Endothelial cell of umbilical vein (primary cell): ENCODE data around the gene CALY. TPM values are rescaled to one million over a fixed set of nuclear protein-coding genes. Genes with fewer than 3 reads are reported as not detected.

ENCODE experiments used
- BruUV-seq: library from RNA; stranded (reverse); fragments of 400-500 nt; replicated peaks from 2 replicates; lab custom pipeline; 2021; lab: Mats Ljungman, UMichigan
- CTCF ChIA-PET: fragments of 300-600, 350-600 bp; sonication (Branson Sonifier 250); formaldehyde crosslinking; loops from one replicate; lab custom pipeline; 2021; ENCODE audit warnings: antibody characterized with exemption, inconsistent platforms; lab: Charles Lee
- POLR2A ChIA-PET: fragments of 300-600, 350-600 bp; sonication (Branson Sonifier 250); formaldehyde crosslinking; loops from one replicate; lab custom pipeline; 2021; ENCODE audit warnings: antibody characterized with exemption, inconsistent platforms; lab: Charles Lee
- DNase-seq: peaks from one replicate; pipeline ENCODE4 v3.0.0-alpha.2; 2011; ENCODE audit warnings: low read depth, low spot score
- FAIRE-seq: peaks from 2 replicates; lab custom pipeline; 2011; peaks lifted over from hg19 to GRCh38; lab: Jason Lieb, UNC
- H2AFZ ChIP-seq: 2 replicates; pipeline ENCODE4 v1.6.0; 2012; ENCODE audit warnings: low read depth, low read length, control low read depth, inconsistent platforms
- H3K27ac ChIP-seq: 2 replicates; pipeline ENCODE4 v1.5.1; 2011; ENCODE audit warnings: low read depth, mild to moderate bottlenecking, control low read depth, low read length, moderate library complexity; ENCODE audit not compliant: insufficient read depth
- H3K27me3 ChIP-seq, 2 experiments: 2 replicates each; pipeline versions ENCODE4 v1.6.0 to v1.6.1; 2011; ENCODE audit warnings: low read length in 2 of 2, mixed read lengths in 1 of 2; ENCODE audit not compliant: control insufficient read depth in 2 of 2, insufficient read depth in 2 of 2
- H3K36me3 ChIP-seq, 2 experiments: 2 replicates in 1 of 2; 3 replicates in 1 of 2; pipeline ENCODE4 v1.5.1; 2011; ENCODE audit warnings: low read length in 2 of 2, mild to moderate bottlenecking in 1 of 2, moderate library complexity in 1 of 2; ENCODE audit not compliant: control insufficient read depth in 2 of 2, insufficient read depth in 2 of 2; ENCODE audit errors: extremely low read depth in 1 of 2
- H3K4me1 ChIP-seq: 3 replicates; pipeline ENCODE4 v1.5.1; 2011; ENCODE audit warnings: mild to moderate bottlenecking, low read length; ENCODE audit not compliant: control insufficient read depth, insufficient read depth; ENCODE audit errors: extremely low read depth
- H3K4me2 ChIP-seq: 2 replicates; pipeline ENCODE4 v1.6.1; 2011; ENCODE audit warnings: low read length, control low read depth, mixed read lengths; ENCODE audit not compliant: insufficient read depth
- H3K4me3 ChIP-seq, 3 experiments: fragments of 200-600 bp in 1 of 3; sonication (generic), shearing (Covaris generic) in 1 of 3; replicated peaks in 1 of 3; 2 replicates each; pipeline ENCODE4 v1.5.1; 2011 to 2016; ENCODE audit warnings: control low read depth in 3 of 3, low read length in 3 of 3, mild to moderate bottlenecking in 2 of 3, inconsistent platforms in 1 of 3, low read depth in 1 of 3, moderate library complexity in 1 of 3; ENCODE audit not compliant: insufficient read depth in 1 of 3
- H3K79me2 ChIP-seq: 2 replicates; pipeline ENCODE4 v1.6.0; 2012; ENCODE audit warnings: low read length, inconsistent platforms; ENCODE audit not compliant: control insufficient read depth, insufficient read depth
- H3K9ac ChIP-seq: replicated peaks from 2 replicates; pipeline ENCODE3; 2011; ENCODE audit warnings: low read length, control low read depth; ENCODE audit not compliant: insufficient read depth; ENCODE audit errors: extremely low read depth
- H3K9me1 ChIP-seq: replicated peaks from 3 replicates; pipeline ENCODE4 v1.6.0; 2011; ENCODE audit warnings: mild to moderate bottlenecking, low read length; ENCODE audit not compliant: control insufficient read depth, insufficient read depth; ENCODE audit errors: extremely low read depth
- H3K9me3 ChIP-seq: replicated peaks from 2 replicates; pipeline ENCODE4 v1.5.1; 2012; ENCODE audit warnings: low read length, inconsistent platforms; ENCODE audit not compliant: control insufficient read depth, insufficient read depth
- H4K20me1 ChIP-seq: replicated peaks from 2 replicates; pipeline ENCODE3; 2011; ENCODE audit warnings: mild to moderate bottlenecking, low read length; ENCODE audit not compliant: control insufficient read depth, insufficient read depth; ENCODE audit errors: extremely low read depth
- CTCF ChIP-seq, 2 donors: IDR thresholded peaks; 1 replicate in 1 of 2; 2 replicates in 1 of 2; pipeline ENCODE4 v1.5.1; 2011; ENCODE audit warnings: low read length in 2 of 2, mild to moderate bottlenecking in 2 of 2, moderate library complexity in 2 of 2, control low read depth in 1 of 2, inconsistent platforms in 1 of 2, low read depth in 1 of 2; ENCODE audit not compliant: insufficient read depth in 1 of 2; ENCODE audit errors: extremely low read depth in 1 of 2
- EZH2 ChIP-seq: IDR thresholded peaks from 2 replicates; pipeline ENCODE4 v1.6.1; 2012; ENCODE audit warnings: borderline replicate concordance, low read depth, mild to moderate bottlenecking, moderate library complexity, low read length, inconsistent platforms; ENCODE audit not compliant: severe bottlenecking
- FOS ChIP-seq: IDR thresholded peaks from 2 replicates; pipeline ENCODE4 v1.6.1; 2011; ENCODE audit warnings: mild to moderate bottlenecking, low read length, moderate library complexity, borderline replicate concordance; ENCODE audit not compliant: insufficient read depth
- GATA2 ChIP-seq: IDR thresholded peaks from 2 replicates; pipeline ENCODE4 v1.7.0; 2011; ENCODE audit warnings: low read depth, mild to moderate bottlenecking, moderate library complexity, mixed read lengths, low read length; ENCODE audit not compliant: insufficient read length, insufficient read depth
- JUN ChIP-seq: IDR thresholded peaks from 2 replicates; pipeline ENCODE4 v1.6.1; 2011; ENCODE audit warnings: borderline replicate concordance, low read depth; ENCODE audit not compliant: insufficient read length, insufficient read depth
- MAX ChIP-seq: IDR thresholded peaks from 2 replicates; pipeline ENCODE4 v1.6.1; 2011; ENCODE audit not compliant: insufficient read depth, insufficient read length
- MYC ChIP-seq: IDR thresholded peaks from one replicate; pipeline ENCODE4 v1.6.1; 2011; ENCODE audit warnings: mild to moderate bottlenecking, low read depth, low read length
- POLR2A ChIP-seq: IDR thresholded peaks from 2 replicates; pipeline ENCODE4 v1.6.1; 2012; ENCODE audit warnings: low read depth, mild to moderate bottlenecking, control low read depth, low read length
- POLR2AphosphoS5 ChIP-seq: IDR thresholded peaks from 2 replicates; pipeline ENCODE4 v1.6.1; 2012; ENCODE audit warnings: low read depth, mild to moderate bottlenecking, control low read depth, low read length, moderate library complexity; ENCODE audit not compliant: insufficient read depth
- dilution Hi-C: fragments of 300-500 bp; cut with MboI; formaldehyde crosslinking; loops from one replicate; pipeline ENCODE4 v1.15.0; 2019; ENCODE audit warnings: low sequenced_read_pairs; ENCODE audit not compliant: extremely low pct_ligation_motif_present
- intact Hi-C: fragments of 100-400 bp; cut with micrococcal nuclease; formaldehyde crosslinking; loops from one replicate; pipeline ENCODE4 v1.10.0; 2022
- polyA plus RNA-seq, 4 experiments: library from polyadenylated mRNA; depleted of rRNA in 3 of 4; stranded (reverse) in 3 of 4; unstranded in 1 of 4; fragments of >200 nt; gene quantifications; 2 replicates each; pipeline versions ENCODE4 v1.2.1 to v1.2.3, GENCODE V29; 2011 to 2012; ENCODE audit warnings: missing spikeins in 1 of 4
- total RNA-seq: library from RNA; stranded (reverse); gene quantifications from 2 replicates; pipeline ENCODE4 v1.2.3, GENCODE V29; 2021

CALY gene
- total and polyA plus RNA-seq, 2 donors (not counting 3 experiments of a cell fraction or from before 2014, with no cell fraction given) = not detected

GRCh38 chr10:133384071-133384470 lies 47.4 kb upstream of the CALY start:
- H3K27me3 ChIP-seq = no peaks in the 10 kb centered on the region
- dilution Hi-C loops = no loop called here

More at GRCh38 chr10:133384071-133384470, 47.4 kb upstream of the CALY start:
- no peak overlapping the region for H3K4me3 ChIP-seq
- no peaks in the 10 kb centered on the region for H3K9me3 ChIP-seq
- no peak overlapping the region for H2AFZ ChIP-seq
- DNase-seq = no peak
- no peak overlapping the region for H3K27ac ChIP-seq
- H4K20me1 ChIP-seq = no peaks in the 10 kb centered on the region
- ChIA-PET POLR2A (no interaction called here), CTCF (no interaction called here)
- BruUV-seq = no TSS peak
- intact Hi-C loops = no loop called here
- H3K79me2 ChIP-seq = no peaks in the 10 kb centered on the region
- H3K36me3 ChIP-seq = no peaks in the 10 kb centered on the region
- no peaks in the 10 kb centered on the region for H3K9me1 ChIP-seq
- H3K4me2 ChIP-seq = no peak overlapping the region
- H3K4me1 ChIP-seq = peaks cover 4% of the 10 kb centered on the region
- no peak for TF ChIP-seq EZH2
- no peak for TF ChIP-seq POLR2AphosphoS5
- TF ChIP-seq GATA2 = no peak
- TF ChIP-seq CTCF (IDR thresholded peaks at IDR 0.05; ENCODE audit: extremely low read depth in 1 of 2, insufficient read depth in 1 of 2, low read depth in 1 of 2, low read length in 2 of 2) = no peak
- no peak for TF ChIP-seq FOS
- no peak for TF ChIP-seq POLR2A
- TF ChIP-seq MAX = no peak
- TF ChIP-seq JUN = no peak
- no peak for TF ChIP-seq MYC
- no peak for FAIRE-seq
- H3K9ac ChIP-seq = no peak overlapping the region
